GM21390 (cell line): Measurements from ENCODE around the gene CTAGE15.
"Not testable (repeated sequence)": the region's sequence is repeated elsewhere in the genome, so short reads cannot be mapped to it uniquely, and the experiment has no call there.

ENCODE experiments used
- ATAC-seq: cut with Tn5 transposase; IDR thresholded peaks from one replicate; pipeline ENCODE4 v1.9.1; 2021; ENCODE audit not compliant: unreplicated experiment

CTAGE15 gene, protein sequence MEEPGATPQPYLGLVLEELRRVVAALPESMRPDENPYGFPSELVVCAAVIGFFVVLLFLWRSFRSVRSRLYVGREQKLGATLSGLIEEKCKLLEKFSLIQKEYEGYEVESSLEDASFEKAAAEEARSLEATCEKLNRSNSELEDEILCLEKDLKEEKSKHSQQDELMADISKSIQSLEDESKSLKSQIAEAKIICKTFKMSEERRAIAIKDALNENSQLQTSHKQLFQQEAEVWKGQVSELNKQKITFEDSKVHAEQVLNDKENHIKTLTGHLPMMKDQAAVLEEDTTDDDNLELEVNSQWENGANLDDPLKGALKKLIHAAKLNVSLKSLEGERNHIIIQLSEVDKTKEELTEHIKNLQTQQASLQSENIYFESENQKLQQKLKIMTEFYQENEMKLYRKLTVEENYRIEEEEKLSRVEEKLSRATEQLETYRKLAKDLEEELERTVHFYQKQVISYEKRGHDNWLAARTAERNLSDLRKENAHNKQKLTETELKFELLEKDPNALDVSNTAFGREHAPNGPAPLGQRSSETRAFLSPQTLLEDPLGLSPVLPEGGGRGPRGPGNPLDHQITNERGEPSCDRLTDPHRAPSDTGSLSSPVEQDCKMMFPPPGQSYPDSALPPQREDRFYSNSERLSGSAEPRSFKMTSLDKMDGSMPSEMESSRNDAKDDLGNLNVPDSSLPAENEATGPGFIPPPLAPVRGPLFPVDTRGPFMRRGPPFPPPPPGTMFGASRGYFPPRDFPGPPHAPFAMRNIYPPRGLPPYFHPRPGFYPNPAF

DNA sequence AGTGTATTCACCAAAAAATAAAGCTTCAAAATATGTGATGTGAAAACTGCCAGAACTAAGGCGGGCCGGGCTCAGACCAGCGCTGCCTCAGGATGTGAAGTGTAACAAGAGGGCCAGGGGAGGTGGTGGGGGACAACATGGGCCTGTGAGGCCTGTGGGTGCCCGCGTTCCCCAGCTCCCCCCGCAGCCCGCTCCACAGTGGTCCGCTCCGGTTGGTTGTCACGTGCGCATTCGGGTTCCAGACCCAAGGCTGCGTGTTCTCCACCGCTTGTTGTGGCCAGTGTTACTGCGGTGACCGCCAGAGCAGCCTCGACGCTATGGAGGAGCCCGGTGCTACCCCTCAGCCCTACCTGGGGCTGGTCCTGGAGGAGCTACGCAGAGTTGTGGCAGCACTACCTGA, at the start of gene CTAGE15:
Gene CTAGE15 (plus strand): TSS at position 301 of the 400 bp plus-strand sequence. CDS start 17 bp downstream, at position 318.
- not testable (repeated sequence) for ATAC-seq

GRCh38 chr7:143522309-143522916, 49.2 kb upstream of the CTAGE15 start:
- ATAC-seq: not testable (repeated sequence)

DNA sequence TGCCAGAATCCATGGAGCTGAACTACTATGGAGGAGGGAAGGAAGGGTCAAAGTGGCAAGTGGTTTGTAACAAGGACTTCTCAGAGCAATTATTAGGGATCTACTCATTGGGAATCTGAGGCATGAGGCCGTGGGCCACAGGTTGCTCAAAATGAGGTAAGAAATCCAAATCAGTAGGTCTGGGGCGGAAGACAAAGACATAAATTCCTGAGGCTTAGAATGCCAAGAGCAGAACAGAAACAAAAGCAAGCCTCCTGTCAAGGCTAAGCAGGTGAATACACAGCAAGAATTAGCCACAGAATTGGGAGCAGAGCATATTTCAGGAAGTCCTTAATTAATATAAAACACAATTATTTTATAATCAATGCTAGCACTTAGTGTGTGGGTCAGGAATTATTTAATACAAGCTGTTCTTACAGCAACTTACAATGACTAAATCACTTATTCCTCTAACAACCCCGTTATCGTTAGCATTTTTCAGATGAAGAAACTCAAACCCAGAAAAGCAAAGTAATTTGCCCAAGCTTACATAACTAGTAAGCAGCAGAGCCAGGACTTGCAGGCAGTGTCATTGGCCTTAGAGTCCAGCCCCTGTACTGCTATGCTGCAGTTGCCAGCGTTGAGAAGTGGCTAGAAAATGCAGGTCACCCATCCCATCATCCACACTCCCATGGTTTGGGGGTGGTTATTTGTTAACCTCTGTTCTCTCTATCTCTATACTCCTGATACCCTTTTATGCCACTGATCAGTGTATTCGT, 40.3 kb upstream of the CTAGE15 start:
- not testable (repeated sequence) for ATAC-seq

- ATAC-seq: not testable (repeated sequence)
Observed at GRCh38 chr7:143531932-143532331, 39.7 kb upstream of the CTAGE15 start.

- ATAC-seq: not testable (repeated sequence)
Observed at GRCh38 chr7:143533213-143533839, 38.3 kb upstream of the CTAGE15 start.

DNA sequence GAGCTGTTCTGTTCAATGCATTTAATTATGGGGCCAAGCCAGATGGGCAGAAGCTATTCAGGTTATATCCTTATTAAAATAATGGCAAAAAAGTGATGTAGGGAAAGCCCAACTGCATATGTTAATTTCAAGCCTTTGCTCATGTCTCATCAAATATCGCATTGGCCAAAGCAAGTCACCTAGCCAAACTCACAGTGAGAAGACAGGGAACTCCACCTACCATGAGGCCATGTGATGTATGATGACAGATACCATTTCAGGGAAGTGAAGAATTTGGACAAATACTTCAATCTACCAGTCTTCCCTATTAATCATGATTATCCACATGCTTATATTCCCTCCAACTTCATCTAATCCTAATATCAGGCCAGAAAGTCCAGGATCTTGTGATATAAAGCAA, 35.2 kb upstream of the CTAGE15 start:
- not testable (repeated sequence) for ATAC-seq

DNA sequence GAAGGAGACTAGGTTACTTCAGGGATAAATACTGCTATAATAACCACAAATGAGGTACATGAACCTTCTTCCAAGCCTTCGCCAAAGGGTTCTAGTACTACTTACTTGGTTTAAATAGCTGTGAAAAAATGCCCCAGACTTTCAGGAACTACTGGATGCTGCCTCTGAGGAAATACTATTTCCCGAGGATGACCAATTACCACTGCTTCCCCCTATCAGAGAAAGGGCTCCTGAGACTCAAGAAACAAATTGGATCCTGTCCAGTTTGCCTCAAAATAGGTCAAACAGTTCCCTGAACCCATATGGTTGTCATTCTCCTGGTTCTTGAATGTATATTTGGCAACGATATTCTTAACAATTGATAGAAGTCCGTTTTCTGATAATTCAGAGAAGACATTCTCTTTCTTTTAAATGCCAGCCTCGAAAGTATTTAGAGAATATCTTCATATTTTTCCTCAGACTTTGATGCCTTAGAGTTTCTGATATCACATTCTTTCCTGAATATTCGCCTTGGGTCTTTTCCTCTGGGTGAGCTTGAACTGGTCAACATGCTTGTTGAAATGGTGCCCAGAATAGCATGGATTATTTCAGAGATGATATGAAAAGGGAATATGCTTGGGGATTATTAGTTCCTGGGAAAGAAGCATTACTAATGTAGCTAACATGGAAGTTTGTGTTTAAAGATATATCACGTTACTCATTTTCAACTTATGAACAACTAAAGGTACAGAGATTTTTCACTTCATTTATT, 28.1 kb upstream of the CTAGE15 start:
- not testable (repeated sequence) for ATAC-seq

DNA sequence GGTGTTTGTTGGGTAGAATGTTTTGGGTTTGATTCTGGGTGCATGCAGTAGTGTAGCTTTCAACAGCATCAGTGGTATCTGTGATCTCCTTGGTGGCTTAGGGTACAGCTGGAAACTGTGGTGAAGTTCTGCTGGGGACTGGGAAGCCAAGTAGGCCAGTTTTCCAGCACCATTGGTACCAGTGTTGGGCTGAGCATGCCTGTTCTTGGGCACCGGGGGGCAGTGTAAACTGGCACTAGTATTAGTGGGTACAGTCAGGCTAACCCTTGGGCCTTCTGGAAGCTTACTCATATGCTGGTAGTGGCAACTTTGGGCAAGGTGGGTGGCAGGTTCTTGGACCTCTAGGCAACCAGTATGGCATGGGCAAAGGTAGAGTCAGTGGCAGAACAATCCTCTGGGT, 15.6 kb upstream of the CTAGE15 start:
- ATAC-seq: not testable (repeated sequence)

GRCh38 chr7:143563306-143563705, 8.3 kb upstream of the CTAGE15 start:
- peak; percentile 70 for ATAC-seq

GRCh38 chr7:143566001-143566400, 5.6 kb upstream of the CTAGE15 start:
- not testable (repeated sequence) for ATAC-seq

- ATAC-seq: not testable (repeated sequence)
Observed at GRCh38 chr7:143588183-143588582, 16.6 kb downstream of the CTAGE15 start.

GRCh38 chr7:143589897-143590296, 18.3 kb downstream of the CTAGE15 start:
- not testable (repeated sequence) for ATAC-seq

DNA sequence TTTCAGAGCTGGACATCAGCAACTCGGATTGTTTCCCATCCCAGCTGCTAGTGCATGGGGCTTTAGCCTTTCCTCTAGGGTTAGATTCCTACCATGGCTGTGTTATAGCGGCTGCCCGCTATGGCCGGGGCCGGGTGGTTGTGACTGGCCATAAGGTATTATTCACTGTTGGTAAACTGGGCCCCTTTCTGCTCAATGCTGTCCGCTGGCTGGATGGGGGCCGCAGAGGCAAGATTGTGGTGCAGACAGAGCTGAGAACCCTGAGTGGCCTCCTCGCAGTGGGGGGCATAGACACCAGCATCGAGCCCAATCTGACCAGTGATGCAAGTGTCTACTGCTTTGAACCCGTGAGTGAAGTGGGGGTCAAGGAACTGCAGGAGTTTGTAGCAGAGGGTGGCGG, 26.5 kb downstream of the CTAGE15 start:
- not testable (repeated sequence) for ATAC-seq

GRCh38 chr7:143603549-143603948, 31.9 kb downstream of the CTAGE15 start:
- not testable (repeated sequence) for ATAC-seq

DNA sequence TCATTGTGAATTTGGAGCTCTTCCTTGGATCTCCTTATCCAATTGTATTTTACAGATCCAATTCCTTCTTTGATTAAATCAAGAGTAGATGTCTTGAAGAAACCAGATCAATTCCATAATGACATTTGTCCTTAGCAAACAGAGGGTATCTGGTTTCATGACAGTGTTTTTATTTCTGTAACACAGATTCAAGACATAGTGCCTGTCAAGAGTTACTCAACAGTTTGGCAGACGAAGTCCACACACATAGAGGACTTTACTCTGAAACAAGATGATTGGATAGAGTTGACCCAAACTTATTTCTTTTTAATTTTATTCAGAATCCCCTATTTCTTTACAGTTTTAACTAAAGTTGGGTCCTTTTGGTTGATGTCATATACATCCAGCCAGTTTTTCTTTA, 34.5 kb downstream of the CTAGE15 start:
- not testable (repeated sequence) for ATAC-seq

- not testable (repeated sequence) for ATAC-seq
Observed at GRCh38 chr7:143615545-143615944, 43.9 kb downstream of the CTAGE15 start.

DNA sequence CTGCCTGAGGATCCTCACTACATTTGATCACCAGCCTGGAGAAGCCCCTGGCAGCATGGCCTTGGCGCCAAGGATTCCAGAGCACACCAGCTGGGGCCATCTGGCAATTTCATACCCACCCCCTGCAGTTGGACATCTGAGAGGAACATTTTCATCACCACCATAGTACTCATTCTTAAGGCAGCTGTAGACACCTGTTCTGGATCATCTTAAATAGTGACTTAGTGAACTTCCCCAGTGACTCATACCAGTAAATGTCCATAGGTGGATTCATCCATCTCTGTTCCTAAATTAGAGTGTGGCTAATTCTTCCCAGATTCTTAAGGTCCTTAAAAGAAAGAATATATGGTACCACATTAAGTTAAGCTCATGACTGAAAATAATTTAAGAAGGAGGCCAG, 45.6 kb downstream of the CTAGE15 start:
- ATAC-seq: not testable (repeated sequence)

GRCh38 chr7:143620058-143620457, 48.5 kb downstream of the CTAGE15 start:
- ATAC-seq: peak; percentile 18

GRCh38 chr7:143620646-143621045, 49.0 kb downstream of the CTAGE15 start, which contains the start of gene TCAF2:
Gene TCAF2, plus strand, starts transcription at chr7:143620974.
- peak; percentile 82 for ATAC-seq
